ENCODE results near the gene SH3BGRL2. TPM values are rescaled to one million over a fixed set of nuclear protein-coding genes. Genes with fewer than 3 reads are reported as not detected.

Gene SH3BGRL2
- 7.9 TPM for total RNA-seq
- long read RNA-seq, full-length matches to known transcripts = 1 of 4 reads
- long read RNA-seq, partial matches to known transcripts = 0 of 4 reads
- long read RNA-seq, other reads (novel, unspliced or antisense) = 3 of 4 reads

- intact Hi-C loops (cut with DNase I) = loop anchor here (5.0 kb wide), 1 partner anchor 41 kb away; no protein-coding TSS in a partner anchor
- ATAC-seq (peak; percentile 92), DNase-seq (ENCODE audit: missing footprints) (peak; percentile 83)
Measured at GRCh38 chr6:79630883-79631692, at the start of gene SH3BGRL2. Gene SH3BGRL2 (plus strand): TSS chr6:79631329. CDS start chr6:79631462, 133 bp downstream.

GRCh38 chr6:79584332-79584731 is 46.8 kb upstream of the SH3BGRL2 start:
- intact Hi-C loops (cut with DNase I) = no loop called here
- DNase-seq (ENCODE audit: missing footprints) (no peak), ATAC-seq (no peak)

- intact Hi-C loops (cut with DNase I) = no loop called here
- no peak for DNase-seq (ENCODE audit: missing footprints)
- ATAC-seq = no peak
Measured at GRCh38 chr6:79586548-79586947, 44.6 kb upstream of the SH3BGRL2 start.

GRCh38 chr6:79589701-79590100 is 41.4 kb upstream of the SH3BGRL2 start:
- ATAC-seq (no peak), DNase-seq (ENCODE audit: missing footprints) (no peak)
- intact Hi-C loops (cut with DNase I) = no loop called here

GRCh38 chr6:79597155-79597554 is 34.0 kb upstream of the SH3BGRL2 start:
- no peak for DNase-seq (ENCODE audit: missing footprints)
- no peak for ATAC-seq
- intact Hi-C loops (cut with DNase I) = no loop called here

GRCh38 chr6:79598012-79598411 is 33.1 kb upstream of the SH3BGRL2 start:
- intact Hi-C loops (cut with DNase I) = no loop called here
- DNase-seq (ENCODE audit: missing footprints) = no peak
- no peak for ATAC-seq

- DNase-seq (ENCODE audit: missing footprints) = no peak
- no peak for ATAC-seq
Measured at GRCh38 chr6:79599725-79600259, 31.3 kb upstream of the SH3BGRL2 start.

GRCh38 chr6:79600313-79600712 is 30.8 kb upstream of the SH3BGRL2 start:
- no peak for DNase-seq (ENCODE audit: missing footprints)
- intact Hi-C loops (cut with DNase I) = no loop called here
- no peak for ATAC-seq

More at GRCh38 chr6:79599725-79600259, 31.3 kb upstream of the SH3BGRL2 start:
- intact Hi-C loops (cut with DNase I) = no loop called here

GRCh38 chr6:79600812-79601609 is 30.1 kb upstream of the SH3BGRL2 start:
- intact Hi-C loops (cut with DNase I) = no loop called here
- DNase-seq (ENCODE audit: missing footprints) (no peak), ATAC-seq (no peak)

- intact Hi-C loops (cut with DNase I) = no loop called here
- ATAC-seq = no peak
- DNase-seq (ENCODE audit: missing footprints) = no peak
Measured at GRCh38 chr6:79602859-79603258, 28.3 kb upstream of the SH3BGRL2 start.

GRCh38 chr6:79604583-79605037 is 26.5 kb upstream of the SH3BGRL2 start:
- DNase-seq (ENCODE audit: missing footprints) (no peak), ATAC-seq (no peak)
- intact Hi-C loops (cut with DNase I) = no loop called here

GRCh38 chr6:79605061-79605460 is 26.1 kb upstream of the SH3BGRL2 start:
- intact Hi-C loops (cut with DNase I) = no loop called here
- DNase-seq (ENCODE audit: missing footprints) = no peak
- no peak for ATAC-seq

- ATAC-seq (no peak), DNase-seq (ENCODE audit: missing footprints) (no peak)
- intact Hi-C loops (cut with DNase I) = no loop called here
Measured at GRCh38 chr6:79605968-79606764, 25.0 kb upstream of the SH3BGRL2 start.

- intact Hi-C loops (cut with DNase I) = no loop called here
- ATAC-seq (no peak), DNase-seq (ENCODE audit: missing footprints) (no peak)
Measured at GRCh38 chr6:79607000-79607399, 24.1 kb upstream of the SH3BGRL2 start.

GRCh38 chr6:79608334-79609224 is 22.6 kb upstream of the SH3BGRL2 start:
- ATAC-seq (no peak), DNase-seq (ENCODE audit: missing footprints) (no peak)
- intact Hi-C loops (cut with DNase I) = no loop called here

- DNase-seq (ENCODE audit: missing footprints) (no peak), ATAC-seq (no peak)
- intact Hi-C loops (cut with DNase I) = no loop called here
Measured at GRCh38 chr6:79609225-79609595, 21.9 kb upstream of the SH3BGRL2 start.

- intact Hi-C loops (cut with DNase I) = no loop called here
- no peak for ATAC-seq
- DNase-seq (ENCODE audit: missing footprints) = no peak
Measured at GRCh38 chr6:79610306-79611009, 20.7 kb upstream of the SH3BGRL2 start.
